Measurements from ENCODE around the gene CFHR2. TPM values are rescaled to one million over a fixed set of nuclear protein-coding genes. Genes with fewer than 3 reads are reported as not detected.

Gene CFHR2
- polyA plus RNA-seq, 1 donor (not counting 4 experiments of a cell fraction or from before 2014, with no cell fraction given) = not detected

GRCh38 chr1:196951711-196952394 is 8.3 kb downstream of the CFHR2 start:
- H3K79me2 ChIP-seq (ENCODE audit: control insufficient read depth, insufficient read depth, low read length) = no peaks in the 10 kb centered on the region
- H3K4me2 ChIP-seq (ENCODE audit: control insufficient read depth, extremely low read depth, insufficient read depth, low read depth, low read length) = no peak overlapping the region
- H3K9ac ChIP-seq (ENCODE audit: control insufficient read depth, extremely low read depth, insufficient read depth, low read length) = no peak overlapping the region
- FAIRE-seq (no peak), DNase-seq (ENCODE audit: low read depth, low spot score) (no peak)
- no peak overlapping the region for H3K27ac ChIP-seq (ENCODE audit: control insufficient read depth, insufficient read depth, low read length)
- TF ChIP-seq EZH2 (IDR thresholded peaks at IDR 0.05; ENCODE audit: low read length) (no peak), CTCF (optimal IDR thresholded peaks at IDR 0.05 in 1 of 3, IDR thresholded peaks at IDR 0.05 in 1 of 3, conservative IDR thresholded peaks at IDR 0.05 in 1 of 3; ENCODE audit: extremely low read depth in 1 of 3, insufficient read depth in 2 of 3, low read length in 3 of 3) (no peak)
- H3K9me1 ChIP-seq (ENCODE audit: control insufficient read depth, extremely low read depth, insufficient read depth, low read length) = no peaks in the 10 kb centered on the region
- no peak overlapping the region for H2AFZ ChIP-seq (ENCODE audit: control insufficient read depth, low read length)
- no peak overlapping the region for H3K4me3 ChIP-seq (ENCODE audit: control insufficient read depth in 2 of 3, extremely low read depth in 1 of 3, insufficient read depth in 2 of 3, low read depth in 1 of 3, low read length in 3 of 3)
- no peaks in the 10 kb centered on the region for H4K20me1 ChIP-seq (ENCODE audit: control insufficient read depth, extremely low read depth, insufficient read depth, low read length)
- no peaks in the 10 kb centered on the region for H3K27me3 ChIP-seq (ENCODE audit: control insufficient read depth, extremely low read depth, insufficient read depth, low read length)
- no peaks in the 10 kb centered on the region for H3K36me3 ChIP-seq (ENCODE audit: control insufficient read depth in 2 of 2, extremely low read depth in 1 of 2, insufficient read depth in 2 of 2, low read length in 2 of 2)
- no peaks in the 10 kb centered on the region for H3K4me1 ChIP-seq (ENCODE audit: control insufficient read depth, extremely low read depth, insufficient read depth, low read length)
- H3K9me3 ChIP-seq (ENCODE audit: control insufficient read depth, low read depth, low read length) = no peaks in the 10 kb centered on the region
- dilution Hi-C loops (cut with MboI; ENCODE audit: extremely low pct_ligation_motif_present, low sequenced_read_pairs) = no loop called here

- H3K4me2 ChIP-seq (ENCODE audit: control insufficient read depth, extremely low read depth, insufficient read depth, low read depth, low read length) = no peak overlapping the region
- no peak overlapping the region for H3K9ac ChIP-seq (ENCODE audit: control insufficient read depth, extremely low read depth, insufficient read depth, low read length)
- H3K27ac ChIP-seq (ENCODE audit: control insufficient read depth, insufficient read depth, low read length) = no peak overlapping the region
- H3K79me2 ChIP-seq (ENCODE audit: control insufficient read depth, insufficient read depth, low read length) = no peaks in the 10 kb centered on the region
- H3K27me3 ChIP-seq (ENCODE audit: control insufficient read depth, extremely low read depth, insufficient read depth, low read length) = no peaks in the 10 kb centered on the region
- dilution Hi-C loops (cut with MboI; ENCODE audit: extremely low pct_ligation_motif_present, low sequenced_read_pairs) = no loop called here
- H3K36me3 ChIP-seq (ENCODE audit: control insufficient read depth in 2 of 2, extremely low read depth in 1 of 2, insufficient read depth in 2 of 2, low read length in 2 of 2) = no peaks in the 10 kb centered on the region
- no peaks in the 10 kb centered on the region for H4K20me1 ChIP-seq (ENCODE audit: control insufficient read depth, extremely low read depth, insufficient read depth, low read length)
- H2AFZ ChIP-seq (ENCODE audit: control insufficient read depth, low read length) = no peak overlapping the region
- H3K9me3 ChIP-seq (ENCODE audit: control insufficient read depth, low read depth, low read length) = no peaks in the 10 kb centered on the region
- H3K4me1 ChIP-seq (ENCODE audit: control insufficient read depth, extremely low read depth, insufficient read depth, low read length) = no peaks in the 10 kb centered on the region
- no peak for DNase-seq (ENCODE audit: low read depth, low spot score)
- H3K4me3 ChIP-seq (ENCODE audit: control insufficient read depth in 2 of 3, extremely low read depth in 1 of 3, insufficient read depth in 2 of 3, low read depth in 1 of 3, low read length in 3 of 3) = no peak overlapping the region
- FAIRE-seq = no peak
- TF ChIP-seq CTCF (optimal IDR thresholded peaks at IDR 0.05 in 1 of 3, IDR thresholded peaks at IDR 0.05 in 1 of 3, conservative IDR thresholded peaks at IDR 0.05 in 1 of 3; ENCODE audit: extremely low read depth in 1 of 3, insufficient read depth in 2 of 3, low read length in 3 of 3) (no peak), EZH2 (IDR thresholded peaks at IDR 0.05; ENCODE audit: low read length) (no peak)
- no peaks in the 10 kb centered on the region for H3K9me1 ChIP-seq (ENCODE audit: control insufficient read depth, extremely low read depth, insufficient read depth, low read length)
Observed at GRCh38 chr1:196954778-196955177, 11.2 kb downstream of the CFHR2 start.

Measured in keratinocyte (primary cell).